A549 (cell line): ENCODE measurements around the gene HRH1.

Experiments used
- CBX2 ChIP-seq: fragments of 200-600 bp; sonication (generic); IDR thresholded peaks from 2 replicates; pipeline ENCODE4 v1.6.1; 2016; ENCODE audit warnings: low read depth, mild to moderate bottlenecking, borderline replicate concordance
- CEBPB ChIP-seq, 2 experiments: fragments of >200 bp in 1 of 2; sonication (Bioruptor Twin) in 1 of 2; formaldehyde crosslinking in 1 of 2; IDR thresholded peaks; 2 replicates each; pipeline ENCODE4 v1.6.1; 2012 to 2016
- EHMT2 ChIP-seq: fragments of 200-600 bp; sonication (generic); IDR thresholded peaks from 2 replicates; pipeline ENCODE4 v1.6.1; 2016; ENCODE audit warnings: antibody characterized with exemption, low read depth, mild to moderate bottlenecking, moderate library complexity
- EP300 ChIP-seq, 2 experiments: fragments of >200 bp; sonication (Bioruptor Twin); formaldehyde crosslinking; IDR thresholded peaks; 2 replicates in 1 of 2; 3 replicates in 1 of 2; pipeline ENCODE4 v1.6.1; 2016 to 2017
- ESRRA ChIP-seq: fragments of 150-350 bp; IDR thresholded peaks from 2 replicates; pipeline ENCODE4 v1.6.1; 2014; ENCODE audit warnings: mild to moderate bottlenecking, low read length, borderline replicate concordance
- NFE2L2 ChIP-seq: fragments of 150-350 bp; conservative IDR thresholded peaks from 2 replicates; pipeline ENCODE4 v1.6.1; 2014; ENCODE audit warnings: low read length
- NR3C1 ChIP-seq: fragments of >200 bp; sonication (Bioruptor Twin); formaldehyde crosslinking; IDR thresholded peaks from 3 replicates; pipeline ENCODE4 v1.6.1; 2017
- PBX3 ChIP-seq: IDR thresholded peaks from 2 replicates; pipeline ENCODE4 v1.6.1; 2012
- POLR2A ChIP-seq: IDR thresholded peaks from 2 replicates; pipeline ENCODE4 v1.6.1; 2012; ENCODE audit warnings: mild to moderate bottlenecking, low read length
- TF ChIP-seq, protein P1 (sequence below): fragments of >200 bp; sonication (Bioruptor Twin); formaldehyde crosslinking; IDR thresholded peaks from 3 replicates; pipeline ENCODE4 v1.5.1; 2016
- TF ChIP-seq, protein P2 (sequence below): IDR thresholded peaks from 2 replicates; pipeline ENCODE4 v1.6.1; 2012
- TF ChIP-seq, protein P3 (sequence below): fragments of >200 bp; sonication (Bioruptor Twin); formaldehyde crosslinking; IDR thresholded peaks from 3 replicates; pipeline ENCODE4 v1.6.1; 2016

DNA sequence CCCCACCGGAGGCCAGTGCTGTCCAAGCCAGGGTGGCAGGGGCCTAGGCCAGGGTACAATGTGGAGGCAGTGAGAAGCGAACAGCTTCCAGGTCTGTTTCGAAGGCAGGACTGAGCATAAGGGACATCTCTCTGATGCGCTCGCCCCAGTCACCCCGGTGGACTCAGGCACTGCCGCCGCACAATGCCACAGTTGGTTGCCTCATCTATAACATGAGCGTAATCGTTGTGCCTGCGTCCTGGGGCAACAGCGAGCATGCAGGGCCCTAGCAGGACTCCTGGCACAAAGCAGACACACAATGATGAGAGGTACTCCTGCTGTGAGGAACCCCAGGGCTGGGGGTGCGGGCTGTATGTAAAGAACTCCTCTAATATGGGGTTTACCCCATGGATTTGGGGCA lies 14.1 kb downstream of the HRH1 start:
- TF ChIP-seq, protein P1, sequence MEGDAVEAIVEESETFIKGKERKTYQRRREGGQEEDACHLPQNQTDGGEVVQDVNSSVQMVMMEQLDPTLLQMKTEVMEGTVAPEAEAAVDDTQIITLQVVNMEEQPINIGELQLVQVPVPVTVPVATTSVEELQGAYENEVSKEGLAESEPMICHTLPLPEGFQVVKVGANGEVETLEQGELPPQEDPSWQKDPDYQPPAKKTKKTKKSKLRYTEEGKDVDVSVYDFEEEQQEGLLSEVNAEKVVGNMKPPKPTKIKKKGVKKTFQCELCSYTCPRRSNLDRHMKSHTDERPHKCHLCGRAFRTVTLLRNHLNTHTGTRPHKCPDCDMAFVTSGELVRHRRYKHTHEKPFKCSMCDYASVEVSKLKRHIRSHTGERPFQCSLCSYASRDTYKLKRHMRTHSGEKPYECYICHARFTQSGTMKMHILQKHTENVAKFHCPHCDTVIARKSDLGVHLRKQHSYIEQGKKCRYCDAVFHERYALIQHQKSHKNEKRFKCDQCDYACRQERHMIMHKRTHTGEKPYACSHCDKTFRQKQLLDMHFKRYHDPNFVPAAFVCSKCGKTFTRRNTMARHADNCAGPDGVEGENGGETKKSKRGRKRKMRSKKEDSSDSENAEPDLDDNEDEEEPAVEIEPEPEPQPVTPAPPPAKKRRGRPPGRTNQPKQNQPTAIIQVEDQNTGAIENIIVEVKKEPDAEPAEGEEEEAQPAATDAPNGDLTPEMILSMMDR = no peak
- no peak for TF ChIP-seq ESRRA
- no peak for TF ChIP-seq EHMT2
- no peak for TF ChIP-seq NR3C1
- TF ChIP-seq POLR2A = no peak
- TF ChIP-seq, protein P2, sequence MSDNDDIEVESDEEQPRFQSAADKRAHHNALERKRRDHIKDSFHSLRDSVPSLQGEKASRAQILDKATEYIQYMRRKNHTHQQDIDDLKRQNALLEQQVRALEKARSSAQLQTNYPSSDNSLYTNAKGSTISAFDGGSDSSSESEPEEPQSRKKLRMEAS = no peak
- TF ChIP-seq CEBPB (IDR thresholded peaks at IDR 0.05) = no peak
- no peak for TF ChIP-seq PBX3
- no peak for TF ChIP-seq CBX2
- no peak for TF ChIP-seq EP300 (IDR thresholded peaks at IDR 0.05)
- no peak for TF ChIP-seq NFE2L2
- TF ChIP-seq, protein P3, sequence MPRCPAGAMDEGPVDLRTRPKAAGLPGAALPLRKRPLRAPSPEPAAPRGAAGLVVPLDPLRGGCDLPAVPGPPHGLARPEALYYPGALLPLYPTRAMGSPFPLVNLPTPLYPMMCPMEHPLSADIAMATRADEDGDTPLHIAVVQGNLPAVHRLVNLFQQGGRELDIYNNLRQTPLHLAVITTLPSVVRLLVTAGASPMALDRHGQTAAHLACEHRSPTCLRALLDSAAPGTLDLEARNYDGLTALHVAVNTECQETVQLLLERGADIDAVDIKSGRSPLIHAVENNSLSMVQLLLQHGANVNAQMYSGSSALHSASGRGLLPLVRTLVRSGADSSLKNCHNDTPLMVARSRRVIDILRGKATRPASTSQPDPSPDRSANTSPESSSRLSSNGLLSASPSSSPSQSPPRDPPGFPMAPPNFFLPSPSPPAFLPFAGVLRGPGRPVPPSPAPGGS = no peak
